Left ventricle myocardium inferior (tissue), 1 donor: ENCODE results near the gene DCDC1. TPM values are rescaled to one million over a fixed set of nuclear protein-coding genes. Genes with fewer than 3 reads are reported as not detected.
A peak's percentile ranks its signal among the peaks of the same experiment; 100 is the strongest.

Experiments
- DNase-seq: peaks from one replicate; pipeline ENCODE4 v3.0.0-alpha.2; 2020
- H3K27ac ChIP-seq: fragments of 200-600 bp; replicated peaks from 2 replicates; pipeline ENCODE4 v1.8.0; 2021
- H3K27me3 ChIP-seq: fragments of 200-600 bp; 2 replicates; pipeline ENCODE4 v1.8.0; 2021; ENCODE audit warnings: low read depth
- H3K36me3 ChIP-seq: fragments of 200-600 bp; 2 replicates; pipeline ENCODE4 v1.8.0; 2021
- H3K4me1 ChIP-seq: fragments of 200-600 bp; 2 replicates; pipeline ENCODE4 v1.8.0; 2021
- H3K4me3 ChIP-seq: fragments of 200-600 bp; 2 replicates; pipeline ENCODE4 v1.8.0; 2021; ENCODE audit warnings: mild to moderate bottlenecking, moderate library complexity
- H3K9me3 ChIP-seq: fragments of 200-600 bp; replicated peaks from 2 replicates; pipeline ENCODE4 v1.8.0; 2021
- CTCF ChIP-seq: fragments of 200-600 bp; IDR thresholded peaks from 2 replicates; pipeline ENCODE4 v1.8.0; 2021; ENCODE audit warnings: antibody characterized with exemption, mild to moderate bottlenecking, borderline replicate concordance
- intact Hi-C: fragments of 100-400 bp; cut with micrococcal nuclease; formaldehyde crosslinking; loops from one replicate; pipeline ENCODE4 v1.11.0; 2022
- total RNA-seq: library from RNA; stranded (reverse); fragmentation: NEBNext Ultra II Directional; extraction: Animal tissue kit (Norgen Biotek cat#: 25700); gene quantifications from one replicate; pipeline ENCODE4 v1.2.1, GENCODE V29; 2021
- donor health status: DM: no; HTN: yes; CAD: no; lungs with severe emphysema.

DCDC1 gene
- total RNA-seq, 1 donor from 2014 or later, result not detected

DNA sequence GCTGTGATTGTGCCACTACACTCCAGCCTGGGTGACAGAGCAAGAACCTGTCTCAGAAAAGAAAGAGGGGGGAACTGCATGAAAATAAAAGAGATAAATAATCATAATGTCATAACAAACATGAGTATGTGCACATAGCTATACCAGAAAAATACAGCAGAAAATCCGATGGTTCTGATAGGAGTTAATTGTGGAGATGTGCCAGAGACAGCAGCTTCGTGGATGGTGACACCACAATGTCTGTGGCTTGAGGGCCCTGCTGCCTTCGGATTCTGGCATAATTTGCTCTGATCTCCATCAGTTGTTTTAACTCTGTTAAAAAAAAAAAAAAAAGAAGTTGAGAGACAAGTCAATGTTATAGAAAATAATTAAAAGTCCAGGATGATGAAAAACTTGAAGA lies 491.1 kb downstream of the DCDC1 start:
- intact Hi-C loops, result no loop called here
- peaks cover 75% of the 10 kb centered on the region for H3K4me1 ChIP-seq
- TF ChIP-seq CTCF, result no peak
- H3K27ac ChIP-seq, result peak overlapping the region; percentile 70
- H3K9me3 ChIP-seq, result no peaks in the 10 kb centered on the region
- no peak overlapping the region for H3K4me3 ChIP-seq
- no peaks in the 10 kb centered on the region for H3K36me3 ChIP-seq
- H3K27me3 ChIP-seq, result no peaks in the 10 kb centered on the region
- DNase-seq, result no peak

- intact Hi-C loops, result no loop called here
- peak overlapping the region; percentile 53 for H3K27ac ChIP-seq
- H3K9me3 ChIP-seq, result no peaks in the 10 kb centered on the region
- no peak for TF ChIP-seq CTCF
- H3K4me3 ChIP-seq, result no peak overlapping the region
- peaks cover 76% of the 10 kb centered on the region for H3K4me1 ChIP-seq
- no peaks in the 10 kb centered on the region for H3K36me3 ChIP-seq
- no peaks in the 10 kb centered on the region for H3K27me3 ChIP-seq
- DNase-seq, result no peak
Measured at GRCh38 chr11:30876663-30877396, 492.7 kb downstream of the DCDC1 start.

GRCh38 chr11:30876228-30876627 lies 493.3 kb downstream of the DCDC1 start:
- intact Hi-C loops, result no loop called here
- H3K9me3 ChIP-seq, result no peaks in the 10 kb centered on the region
- no peak for TF ChIP-seq CTCF
- H3K27me3 ChIP-seq, result no peaks in the 10 kb centered on the region
- peak overlapping the region; percentile 53 for H3K27ac ChIP-seq
- DNase-seq, result no peak
- no peaks in the 10 kb centered on the region for H3K36me3 ChIP-seq
- H3K4me3 ChIP-seq, result no peak overlapping the region
- peaks cover 76% of the 10 kb centered on the region for H3K4me1 ChIP-seq

DNA sequence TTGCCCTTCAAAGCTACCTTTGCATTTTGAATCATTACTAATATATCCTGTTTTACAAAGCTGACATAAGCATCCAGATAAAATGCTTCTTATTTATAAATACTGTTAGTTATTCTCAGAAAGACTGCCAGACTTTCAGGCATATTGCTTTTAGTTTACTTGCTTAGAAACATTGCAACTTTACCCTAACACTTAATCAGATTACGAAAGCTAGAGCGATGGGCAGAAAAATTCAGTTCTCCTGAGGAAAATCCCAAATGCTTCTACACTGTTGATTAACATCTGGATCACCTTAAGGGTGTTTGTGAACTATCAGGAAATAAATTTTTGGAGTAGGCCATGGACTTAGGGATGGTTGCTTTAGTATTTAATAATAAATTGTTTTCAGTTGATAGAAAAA lies 493.7 kb downstream of the DCDC1 start:
- Histone ChIP-seq H3K27me3 (no peaks in the 10 kb centered on the region), H3K4me1 (peaks cover 72% of the 10 kb centered on the region), H3K9me3 (no peaks in the 10 kb centered on the region), H3K36me3 (no peaks in the 10 kb centered on the region), H3K4me3 (no peak overlapping the region), H3K27ac (peak overlapping the region; percentile 53)
- intact Hi-C loops, result no loop called here
- no peak for DNase-seq
- TF ChIP-seq CTCF, result no peak

DNA sequence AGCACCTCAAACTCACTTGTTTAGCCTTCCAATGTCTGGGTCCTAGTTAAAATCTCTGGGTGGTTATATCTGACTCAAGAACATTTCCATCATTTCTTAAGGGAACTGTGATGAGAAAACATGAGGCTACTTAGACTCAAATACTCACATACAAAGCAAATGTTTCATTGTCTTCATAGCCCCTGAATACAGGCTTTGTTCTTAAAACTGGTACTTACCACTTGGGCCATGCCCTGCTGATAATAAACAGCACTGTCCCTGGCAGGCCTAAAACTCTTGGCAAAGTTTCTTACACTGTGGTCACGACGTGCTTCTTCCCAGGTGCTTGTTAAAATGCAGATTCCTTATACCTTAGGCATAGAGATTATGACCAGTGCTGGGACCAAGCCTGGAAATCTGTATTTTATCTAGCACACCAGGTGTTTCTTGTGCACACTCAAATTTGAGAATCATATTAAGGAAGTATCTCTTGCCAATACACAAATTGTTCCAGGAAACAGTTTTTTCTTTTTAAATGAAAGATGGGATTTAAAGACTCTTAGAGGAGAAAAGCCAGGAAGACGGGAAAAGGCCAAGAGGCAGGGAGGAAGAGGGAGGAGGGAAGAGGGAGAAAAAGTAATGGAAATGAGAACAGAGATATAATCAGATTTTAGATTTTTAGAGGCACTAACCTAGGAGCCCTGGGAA lies 495.5 kb downstream of the DCDC1 start:
- intact Hi-C loops, result no loop called here

More for the DNA sequence above, 495.5 kb downstream of the DCDC1 start:
- Histone ChIP-seq H3K4me3 (no peak overlapping the region), H3K4me1 (peaks cover 55% of the 10 kb centered on the region), H3K27ac (no peak overlapping the region), H3K27me3 (no peaks in the 10 kb centered on the region), H3K36me3 (no peaks in the 10 kb centered on the region), H3K9me3 (no peaks in the 10 kb centered on the region)
- no peak for DNase-seq
- no peak for TF ChIP-seq CTCF
